PC-9 (cell line): ENCODE measurements around the gene TAC4. TPM values are rescaled to one million over a fixed set of nuclear protein-coding genes. Genes with fewer than 3 reads are reported as not detected.

Experiments used
- BruUV-seq: library from RNA; stranded (reverse); fragments of 400-500 nt; replicated peaks from 2 replicates; lab custom pipeline; 2021; lab: Mats Ljungman, UMichigan
- CTCF ChIA-PET: fragments of 300-600 bp; sonication (Branson Sonifier 250); formaldehyde crosslinking; loops from one replicate; lab custom pipeline; 2022; ENCODE audit warnings: antibody characterized with exemption; lab: Charles Lee
- POLR2A ChIA-PET: fragments of 300-600 bp; sonication (Branson Sonifier 250); formaldehyde crosslinking; loops from one replicate; lab custom pipeline; 2022; ENCODE audit warnings: antibody characterized with exemption; ENCODE audit not compliant: unreplicated experiment; lab: Charles Lee
- DNase-seq, 2 experiments: peaks; one replicate each; pipeline versions ENCODE4 v3.0.0 to v3.0.0-alpha.2; 2015 to 2022; ENCODE audit warnings: mixed read lengths in 1 of 2
- H2AFZ ChIP-seq: fragments of 200-600 bp; sonication (generic); 2 replicates; pipeline ENCODE4 v1.8.1; 2017; ENCODE audit warnings: antibody characterized with exemption
- H3F3A ChIP-seq: fragments of 200-600 bp; sonication (generic); 2 replicates; pipeline ENCODE4 v1.8.1; 2017; ENCODE audit warnings: antibody characterized with exemption, mild to moderate bottlenecking, low read depth; ENCODE audit not compliant: insufficient read depth
- H3K27ac ChIP-seq: fragments of 200-600 bp; sonication (generic); 2 replicates; pipeline ENCODE4 v1.6.1; 2016; ENCODE audit warnings: mixed run types
- H3K27me3 ChIP-seq: fragments of 200-600 bp; sonication (generic); 2 replicates; pipeline ENCODE4 v1.6.1; 2016; ENCODE audit warnings: low read depth, mixed run types; ENCODE audit not compliant: insufficient read depth
- H3K36me3 ChIP-seq: fragments of 200-600 bp; sonication (generic); 2 replicates; pipeline ENCODE4 v1.6.1; 2016; ENCODE audit warnings: low read depth, mixed run types
- H3K4me1 ChIP-seq: fragments of 200-600 bp; sonication (generic); replicated peaks from 2 replicates; pipeline ENCODE4 v1.6.1; 2016; ENCODE audit warnings: mixed run types; ENCODE audit not compliant: insufficient read depth
- H3K4me2 ChIP-seq: fragments of 200-600 bp; sonication (generic); 2 replicates; pipeline ENCODE4 v1.6.1; 2017; ENCODE audit warnings: mixed run types
- H3K4me3 ChIP-seq: fragments of 200-600 bp; sonication (generic); 2 replicates; pipeline ENCODE4 v1.6.1; 2016; ENCODE audit warnings: mixed run types
- H3K79me2 ChIP-seq: fragments of 200-600 bp; sonication (generic); 2 replicates; pipeline ENCODE4 v1.6.1; 2017; ENCODE audit warnings: low read depth, mixed run types
- H3K9me2 ChIP-seq: fragments of 200-600 bp; sonication (generic); 2 replicates; pipeline ENCODE4 v1.8.1; 2017; ENCODE audit warnings: mild to moderate bottlenecking; ENCODE audit not compliant: insufficient read depth
- H3K9me3 ChIP-seq: fragments of 200-600 bp; sonication (generic); 2 replicates; pipeline ENCODE4 v1.8.1; 2016; ENCODE audit warnings: low read depth; ENCODE audit not compliant: insufficient read depth
- H4K20me1 ChIP-seq: fragments of 200-600 bp; sonication (generic); 2 replicates; pipeline ENCODE4 v1.8.1; 2017; ENCODE audit not compliant: insufficient read depth
- CTCF ChIP-seq: fragments of 200-600 bp; sonication (generic); conservative IDR thresholded peaks from 2 replicates; pipeline ENCODE4 v1.6.1; 2017; ENCODE audit warnings: mixed run types, antibody characterized with exemption, mild to moderate bottlenecking, moderate library complexity
- EZH2 ChIP-seq: fragments of 200-600 bp; sonication (generic); IDR thresholded peaks from 2 replicates; pipeline ENCODE4 v1.8.0; 2017; ENCODE audit warnings: antibody characterized with exemption, low read depth
- intact Hi-C: fragments of 100-400 bp; cut with micrococcal nuclease; formaldehyde crosslinking; loops from one replicate; pipeline ENCODE4 v1.10.0; 2022; ENCODE audit not compliant: unreplicated experiment
- total RNA-seq: library from RNA; stranded (reverse); gene quantifications from 2 replicates; pipeline ENCODE4 v1.2.3, GENCODE V29; 2021

Gene TAC4
- total RNA-seq, 1 experiment from 2014 or later, result not detected

GRCh38 chr17:49825645-49826044, 22.2 kb downstream of the TAC4 start:
- Histone ChIP-seq H3F3A (peaks cover 17% of the 10 kb centered on the region; the same call in 1 of the 2 replicates), H3K27ac (no peak overlapping the region), H3K36me3 (peaks cover 52% of the 10 kb centered on the region), H2AFZ (no peak overlapping the region), H3K9me3 (no peaks in the 10 kb centered on the region), H4K20me1 (peaks cover 15% of the 10 kb centered on the region), H3K4me3 (no peak overlapping the region), H3K9me2 (no peaks in the 10 kb centered on the region), H3K27me3 (no peaks in the 10 kb centered on the region), H3K4me2 (no peak overlapping the region), H3K79me2 (no peaks in the 10 kb centered on the region), H3K4me1 (peaks cover 21% of the 10 kb centered on the region)
- CTCF ChIA-PET, result no interaction called here
- intact Hi-C loops, result no loop called here
- no TSS peak for BruUV-seq
- no peak for TF ChIP-seq CTCF
- no peak for TF ChIP-seq EZH2
- POLR2A ChIA-PET, result no interaction called here
- DNase-seq, result no peak

- H3K79me2 ChIP-seq, result no peaks in the 10 kb centered on the region
- peaks cover 17% of the 10 kb centered on the region; the same call in 1 of the 2 replicates for H3F3A ChIP-seq
- H3K9me3 ChIP-seq, result no peaks in the 10 kb centered on the region
- H2AFZ ChIP-seq, result no peak overlapping the region
- H3K4me2 ChIP-seq, result no peak overlapping the region
- BruUV-seq, result no TSS peak
- H3K9me2 ChIP-seq, result no peaks in the 10 kb centered on the region
- intact Hi-C loops, result no loop called here
- no peak overlapping the region for H3K27ac ChIP-seq
- ChIA-PET CTCF (no interaction called here), POLR2A (no interaction called here)
- peaks cover 23% of the 10 kb centered on the region for H4K20me1 ChIP-seq
- no peak for DNase-seq
- no peak overlapping the region for H3K4me3 ChIP-seq
- H3K36me3 ChIP-seq, result peaks cover 58% of the 10 kb centered on the region
- no peaks in the 10 kb centered on the region for H3K27me3 ChIP-seq
- peaks cover 16% of the 10 kb centered on the region for H3K4me1 ChIP-seq
- TF ChIP-seq EZH2 (no peak), CTCF (no peak)
Measured at GRCh38 chr17:49823614-49824013, 24.3 kb downstream of the TAC4 start.

GRCh38 chr17:49822829-49823228, 25.0 kb downstream of the TAC4 start:
- BruUV-seq, result no TSS peak
- Histone ChIP-seq H3K36me3 (peaks cover 58% of the 10 kb centered on the region), H3K4me1 (peaks cover 16% of the 10 kb centered on the region), H3K9me2 (no peaks in the 10 kb centered on the region), H3K9me3 (no peaks in the 10 kb centered on the region), H3K27ac (no peak overlapping the region), H3K4me3 (no peak overlapping the region), H3K27me3 (no peaks in the 10 kb centered on the region), H3K4me2 (no peak overlapping the region), H4K20me1 (peaks cover 23% of the 10 kb centered on the region), H3F3A (peaks cover 17% of the 10 kb centered on the region; the same call in 1 of the 2 replicates), H2AFZ (no peak overlapping the region), H3K79me2 (no peaks in the 10 kb centered on the region)
- no peak for DNase-seq
- ChIA-PET CTCF (no interaction called here), POLR2A (no interaction called here)
- TF ChIP-seq EZH2 (no peak), CTCF (no peak)
- intact Hi-C loops, result no loop called here
